Stimulated activated CD8-positive, alpha-beta memory T cell treated with anti-CD3 and anti-CD28 coated beads, Interleukin-12 subunit alpha, Interleukin-12 subunit beta, amount 100 ng/mL, for 4 hours (primary cell): Measurements from ENCODE around the gene DEDD2.

ENCODE experiments used
- DNase-seq: peaks from one replicate; pipeline ENCODE4 v3.0.0-alpha.2; 2020; ENCODE audit warnings: low read depth

The DEDD2 gene

DNA sequence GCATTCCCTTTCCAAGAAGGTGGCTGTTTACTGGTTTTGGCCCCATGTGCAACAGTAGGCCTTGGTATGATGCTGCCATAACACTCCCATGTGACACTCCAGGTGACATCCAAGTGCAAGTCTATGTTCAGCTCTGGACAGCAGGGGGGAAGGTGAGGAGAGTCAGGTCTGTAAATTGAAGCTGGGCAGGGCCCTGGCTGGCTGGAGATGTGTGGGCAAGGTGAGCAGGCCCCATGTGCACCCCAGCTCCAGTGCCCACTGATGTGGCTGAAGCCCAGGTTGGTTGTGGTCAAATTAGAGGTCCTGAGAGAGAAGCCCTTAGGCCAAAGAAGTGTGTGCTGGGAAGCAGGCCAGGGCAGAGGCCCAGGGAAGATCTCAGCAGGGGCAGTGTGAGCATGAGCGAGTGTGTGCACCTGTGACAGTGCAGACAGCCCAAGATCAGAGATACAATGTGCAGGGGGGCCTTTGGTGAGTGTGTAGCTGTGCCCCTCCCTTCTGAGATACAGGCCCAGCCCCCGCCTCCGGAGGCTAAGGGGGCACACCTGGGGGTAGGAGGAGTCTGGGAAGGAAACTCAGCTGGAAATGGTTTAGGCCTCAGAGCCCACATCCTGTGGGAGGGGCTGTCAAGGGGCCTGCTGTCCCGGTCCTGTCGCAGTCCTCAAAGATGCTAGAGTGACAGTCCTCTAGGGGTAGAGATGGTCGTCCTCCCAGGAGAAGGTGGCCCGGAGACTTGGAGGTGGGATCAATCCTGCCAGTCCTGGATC, 18.6 kb downstream of the DEDD2 start:
- peak; percentile 54 for DNase-seq

DNA sequence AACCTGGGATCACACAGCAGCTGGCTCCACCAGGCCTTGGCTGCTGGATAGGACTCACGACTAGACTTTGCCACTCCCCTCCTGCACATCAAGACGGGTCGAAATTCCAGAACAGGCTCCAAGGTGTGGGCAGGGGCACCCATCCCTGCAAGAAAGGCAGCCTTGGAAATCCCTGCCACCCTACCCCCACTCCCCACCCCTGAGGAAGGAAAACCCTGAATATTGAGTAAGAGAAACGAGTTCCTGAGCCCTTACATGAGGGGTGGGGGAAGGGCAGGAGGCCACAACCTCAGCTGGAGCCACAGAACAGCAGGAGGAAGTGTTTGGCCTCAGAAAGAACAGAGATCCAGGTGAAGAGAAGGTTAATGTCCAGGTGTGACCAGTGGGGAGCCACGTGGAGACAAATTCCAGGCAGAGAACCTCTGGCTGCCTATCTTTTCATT, 20.1 kb downstream of the DEDD2 start:
- DNase-seq = no peak

DNA sequence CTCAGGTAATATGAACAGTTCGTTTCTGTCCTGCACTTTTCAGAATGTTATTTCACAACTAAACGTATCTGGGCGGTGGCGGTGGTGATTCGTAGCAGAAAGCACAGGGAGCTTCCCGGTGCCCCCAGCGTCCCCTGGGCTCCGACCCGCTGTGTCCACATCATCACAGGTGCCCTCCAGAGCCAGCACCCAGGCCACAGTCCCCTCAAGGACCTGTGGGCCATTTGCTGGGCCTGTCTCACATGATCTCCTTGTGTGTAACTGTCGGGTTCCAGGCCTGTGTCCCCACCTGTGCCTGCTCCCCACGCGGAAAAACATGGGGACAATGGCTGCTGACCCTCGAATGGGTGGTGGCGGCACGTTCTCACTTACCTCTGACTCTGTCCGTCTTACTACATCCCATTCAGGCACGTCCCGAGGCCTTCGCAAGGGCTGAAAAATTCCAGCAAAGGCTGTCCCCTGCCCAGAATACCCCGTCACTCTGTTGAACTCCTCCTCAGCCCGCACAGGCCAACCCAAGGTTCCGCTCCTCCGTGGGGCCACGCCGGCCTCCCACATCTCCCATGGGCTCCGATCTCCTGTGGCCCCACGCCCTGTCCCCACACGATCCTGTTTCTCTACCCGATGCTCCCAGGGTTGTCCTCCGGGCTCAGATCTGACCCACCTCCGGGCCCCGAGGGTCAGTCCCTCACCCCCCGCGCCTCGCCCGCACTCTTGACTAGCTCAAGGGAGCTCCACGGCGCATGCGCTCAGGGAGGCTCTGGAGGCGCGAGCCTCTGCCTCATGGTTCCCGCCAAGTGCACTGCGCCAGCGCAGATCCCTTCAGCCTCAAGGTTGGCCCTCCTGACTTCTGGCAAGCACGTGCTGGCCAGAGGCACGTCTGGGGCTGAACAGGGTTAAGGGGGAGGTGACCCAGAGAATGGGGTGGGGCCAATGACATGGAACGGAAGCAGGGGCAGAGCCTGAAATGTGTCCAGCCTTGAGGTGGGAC, 21.2 kb downstream of the DEDD2 start:
- no peak for DNase-seq

DNA sequence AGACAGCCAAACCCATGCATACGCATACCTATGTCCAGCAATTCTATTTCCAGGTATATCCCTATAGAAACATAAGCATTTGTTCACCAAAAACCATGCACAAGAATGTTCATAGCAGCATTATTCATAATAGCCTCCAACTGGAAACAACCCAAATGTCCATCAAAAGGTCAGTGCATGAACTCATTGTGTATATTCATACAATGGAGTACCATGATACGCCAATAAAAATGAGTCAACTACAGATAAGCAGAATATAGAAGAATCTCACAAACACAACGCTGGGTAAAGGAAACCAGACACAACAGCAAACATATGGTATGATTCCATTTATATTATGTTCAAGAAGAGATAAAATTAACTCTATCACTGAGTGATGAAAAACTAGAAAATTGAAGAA, 23.8 kb downstream of the DEDD2 start:
- DNase-seq = no peak

DNA sequence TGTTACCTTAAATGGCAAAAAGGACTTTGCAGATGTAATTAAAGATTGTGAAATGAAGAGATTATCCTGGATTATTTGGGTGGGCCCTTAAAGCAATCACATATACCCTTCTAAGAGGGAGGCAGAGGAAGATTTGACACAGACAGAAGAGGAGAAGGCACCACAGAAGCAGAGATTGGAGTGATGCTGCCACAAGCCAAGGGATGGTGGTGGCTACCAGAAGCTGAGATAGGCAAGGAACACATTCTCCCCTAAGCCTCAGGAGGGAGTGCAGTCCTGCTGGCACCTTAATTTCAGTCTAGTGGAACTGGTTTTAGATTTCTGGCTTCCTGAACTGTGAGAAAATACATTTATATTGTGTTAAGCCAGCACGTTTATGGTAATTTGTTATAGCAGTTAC, 24.2 kb downstream of the DEDD2 start:
- DNase-seq = no peak

DNA sequence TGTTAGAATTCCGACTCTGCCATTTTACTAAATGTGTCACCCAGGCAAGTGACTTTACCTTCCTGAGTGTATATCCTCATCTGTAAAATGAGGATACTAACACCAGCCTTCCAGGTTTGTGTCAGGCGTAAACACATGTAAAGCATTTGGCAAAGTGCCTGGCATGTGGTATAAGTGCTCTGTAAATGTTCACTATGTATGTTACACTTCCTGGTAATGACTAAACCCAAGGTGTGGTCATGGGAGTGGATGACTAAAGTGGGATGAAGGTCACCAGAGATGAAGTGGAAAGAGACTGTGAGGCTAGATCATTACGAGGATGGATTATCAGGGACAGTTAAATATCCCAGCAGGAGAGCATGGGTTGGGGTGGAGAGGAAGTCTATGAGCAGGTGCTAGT, 25.6 kb downstream of the DEDD2 start:
- DNase-seq = no peak

DNA sequence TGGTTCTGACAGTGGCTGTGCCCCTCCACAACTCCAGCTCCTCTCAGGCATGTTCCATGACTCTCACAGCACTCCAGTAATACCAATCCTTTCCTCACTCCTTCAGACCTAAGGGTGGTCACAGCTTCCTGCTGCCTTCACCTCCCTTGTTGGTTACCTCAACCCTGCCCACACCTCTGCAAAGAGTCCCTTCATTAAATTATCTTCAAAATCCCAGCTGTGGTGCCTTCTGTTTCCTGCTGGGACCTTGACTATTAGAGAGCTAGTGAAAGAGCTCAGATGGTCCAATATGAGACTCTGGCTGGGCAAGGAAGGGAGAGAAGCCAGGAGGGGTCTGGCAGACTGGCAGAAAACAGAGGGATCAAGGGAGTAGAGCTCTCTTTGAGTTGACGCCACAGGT, 26.1 kb downstream of the DEDD2 start:
- no peak for DNase-seq

DNA sequence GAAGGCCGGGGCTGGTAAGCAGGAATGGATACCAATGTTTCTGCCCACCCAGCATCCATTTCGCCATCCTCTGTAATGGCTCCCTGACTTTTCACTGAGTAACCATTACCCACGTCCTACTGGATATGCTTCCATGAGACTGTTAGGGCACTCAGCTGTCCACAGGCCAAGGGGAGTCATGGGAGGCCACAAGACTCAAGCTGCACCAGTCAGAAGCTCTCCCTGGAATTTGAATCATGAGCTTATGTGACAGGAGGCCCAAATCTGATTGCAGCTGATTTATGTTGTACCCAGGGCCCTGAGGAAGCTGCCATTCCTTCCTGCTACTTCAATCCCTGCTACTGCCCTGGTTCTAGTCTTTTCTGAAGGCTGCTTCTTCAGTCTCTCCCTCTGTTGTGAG, 28.3 kb downstream of the DEDD2 start:
- no peak for DNase-seq

DNA sequence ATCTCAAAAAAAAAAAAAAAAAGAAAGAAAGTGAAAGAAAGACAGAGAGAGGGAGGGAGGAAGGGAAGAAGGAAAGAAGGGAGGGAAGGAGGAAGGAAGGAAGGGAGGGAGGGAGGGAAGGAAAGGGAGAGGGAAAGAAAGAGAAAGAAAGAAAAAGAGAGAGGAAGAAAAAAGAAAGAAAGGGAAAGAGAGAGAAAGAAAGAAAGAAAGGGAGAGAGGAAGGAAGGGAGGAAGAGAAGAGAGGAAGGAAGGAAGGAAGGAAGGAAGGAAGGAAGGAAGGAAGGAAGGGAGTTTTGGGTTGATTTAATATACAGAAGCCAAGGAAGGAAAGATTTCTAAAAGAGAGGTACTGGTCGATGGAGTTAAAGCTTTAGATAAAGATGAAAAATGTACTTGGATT, 28.8 kb downstream of the DEDD2 start:
- no peak for DNase-seq

DNA sequence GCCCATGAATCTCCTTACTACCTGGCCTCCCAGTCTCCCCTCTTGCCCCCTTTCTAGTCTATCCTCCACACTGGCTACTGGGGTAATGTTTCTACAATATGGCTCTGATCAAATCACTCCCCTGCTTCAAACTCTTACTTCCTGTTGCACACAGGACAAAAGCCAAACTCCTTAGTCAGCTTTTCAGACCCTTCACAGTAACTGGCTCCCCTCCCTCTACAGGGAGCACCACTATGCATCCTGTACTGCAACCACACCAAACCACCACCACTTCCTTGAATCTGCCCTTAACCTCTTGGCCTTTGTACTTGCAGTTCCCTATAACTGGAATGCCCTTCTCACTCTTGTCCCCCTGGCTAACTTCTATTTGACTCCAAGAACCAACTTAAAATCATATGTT, 32.2 kb downstream of the DEDD2 start:
- DNase-seq = no peak

DNA sequence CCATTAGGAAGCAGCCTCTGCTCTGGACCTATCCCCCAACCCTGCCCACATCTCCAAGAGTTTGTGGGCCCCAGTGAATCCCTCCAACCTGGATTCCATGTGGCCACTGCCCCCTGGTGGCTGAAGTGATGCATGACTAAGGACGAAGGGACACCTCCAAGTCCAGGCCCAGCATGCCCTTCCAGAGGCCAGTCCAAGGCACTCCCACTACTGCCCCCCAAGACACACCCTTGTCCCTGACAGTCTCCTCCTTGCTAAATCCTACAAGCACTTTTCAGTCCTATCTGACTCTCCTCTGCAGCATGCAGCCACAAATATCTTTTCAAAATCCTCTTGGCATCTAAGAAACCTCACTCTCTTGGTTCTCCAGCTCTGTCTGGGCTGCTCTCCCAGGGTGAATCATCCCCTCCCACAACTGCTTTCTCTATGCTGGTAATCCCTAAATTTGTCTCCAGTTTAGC, 33.0 kb downstream of the DEDD2 start:
- peak; percentile 42 for DNase-seq

DNA sequence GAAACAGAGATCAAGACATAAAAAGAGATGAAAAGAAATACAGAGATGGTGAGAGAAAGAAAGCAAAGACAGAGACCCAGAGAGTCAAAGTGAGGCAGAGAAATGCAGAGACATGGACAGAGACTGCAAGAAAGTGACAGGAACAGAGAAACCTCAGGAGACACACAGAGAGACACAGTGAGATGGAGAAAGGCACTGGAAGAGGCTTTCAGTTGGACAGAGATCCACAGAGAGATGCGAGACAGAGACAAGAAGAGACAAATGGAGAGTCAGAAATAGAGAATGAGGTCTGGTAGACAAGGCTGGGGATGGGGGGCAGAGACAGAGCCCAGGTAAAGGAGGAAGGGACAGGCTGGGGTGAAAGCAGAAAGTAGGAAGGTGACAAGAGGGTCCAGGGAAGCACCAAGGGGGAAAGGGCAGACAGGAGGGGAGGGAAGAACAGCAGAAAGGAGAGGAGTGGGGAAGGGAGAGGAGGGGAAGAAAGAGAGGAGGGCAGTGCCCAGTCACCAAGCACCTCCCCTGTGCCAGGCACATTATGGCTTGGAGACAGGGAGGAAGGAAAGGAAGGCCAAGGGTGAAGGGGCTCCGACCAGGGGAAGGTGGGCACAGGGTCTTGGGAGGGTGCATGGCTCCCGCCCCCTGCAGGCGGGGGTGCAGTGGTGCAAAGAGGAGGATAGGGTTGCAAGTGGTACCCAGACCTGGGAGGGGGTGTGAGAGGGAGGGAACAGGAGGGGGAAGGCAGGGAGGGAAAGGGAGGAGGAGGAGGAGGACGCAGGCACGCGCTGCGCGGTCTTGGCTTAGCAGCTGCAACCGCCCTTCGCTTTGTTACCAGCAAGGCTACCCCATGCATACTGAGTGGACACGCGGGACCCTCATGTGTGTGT, 38.4 kb downstream of the DEDD2 start:
- no peak for DNase-seq

DNA sequence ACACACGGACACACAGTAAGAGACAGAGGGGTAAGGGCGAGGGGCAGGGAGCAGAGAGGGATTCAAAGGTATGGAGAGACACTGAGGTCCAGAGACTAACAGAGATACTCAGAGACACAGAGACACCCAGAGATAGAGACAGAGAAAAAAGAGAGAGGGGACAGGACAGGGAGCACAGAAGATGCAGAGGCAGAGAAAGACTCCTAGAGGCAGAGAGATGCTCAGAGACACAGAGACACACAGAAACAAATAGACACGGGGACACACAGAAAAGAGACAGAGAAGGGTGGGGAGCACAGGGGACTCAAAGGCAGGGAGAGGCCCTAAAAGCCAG, 39.8 kb downstream of the DEDD2 start:
- DNase-seq = no peak

DNA sequence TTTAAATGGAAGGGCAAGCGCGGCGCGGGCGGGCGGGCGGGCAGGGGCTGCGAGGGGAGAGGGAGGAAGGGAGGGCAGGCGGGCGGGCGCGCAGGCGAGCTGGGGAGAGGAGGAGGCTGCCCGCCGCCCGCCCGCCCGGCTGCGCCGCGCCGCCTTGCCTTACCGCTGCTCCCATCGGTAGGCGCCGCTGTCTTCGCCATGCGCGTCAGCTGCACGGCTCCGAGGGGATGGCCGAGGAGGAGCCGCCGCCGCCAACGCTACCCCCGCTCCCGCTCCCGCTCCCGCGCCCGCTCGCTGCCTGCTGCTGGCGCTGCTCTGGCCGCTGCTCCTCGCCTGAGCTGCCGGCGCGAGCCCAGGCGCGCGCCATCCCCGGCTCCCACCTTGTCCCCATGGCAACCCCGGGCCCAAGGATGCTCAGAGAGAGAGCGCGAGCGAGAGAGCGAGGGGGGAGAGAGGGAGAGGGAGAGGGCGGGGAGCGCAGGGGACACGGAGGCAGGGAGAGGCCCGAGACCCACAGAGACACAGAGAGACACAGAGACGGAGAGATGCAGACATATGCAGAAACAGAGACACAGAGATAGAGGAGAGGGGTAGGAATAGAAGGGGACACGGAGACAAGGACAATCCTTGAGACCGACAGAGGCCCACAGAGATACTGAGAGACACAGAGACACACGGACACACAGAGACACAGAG, 40.3 kb downstream of the DEDD2 start:
- peak; percentile 63 for DNase-seq

DNA sequence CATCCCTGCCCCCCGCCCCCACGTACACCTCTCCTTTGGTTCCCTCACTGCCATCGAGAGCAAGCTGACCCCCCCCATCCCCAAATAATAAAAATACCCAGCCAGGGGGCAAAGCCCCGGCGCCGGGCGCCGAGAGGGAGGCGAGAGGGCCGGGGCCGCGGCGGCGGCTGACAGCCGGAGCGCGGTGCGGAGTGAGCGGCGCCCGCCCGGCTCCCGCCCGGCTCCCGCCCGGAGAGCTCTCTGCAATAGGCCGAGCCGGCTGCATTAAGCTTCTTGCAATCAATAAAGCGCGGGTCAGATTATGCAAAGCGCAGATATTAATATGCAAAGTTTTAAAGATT, 40.9 kb downstream of the DEDD2 start:
- DNase-seq = no peak

DNA sequence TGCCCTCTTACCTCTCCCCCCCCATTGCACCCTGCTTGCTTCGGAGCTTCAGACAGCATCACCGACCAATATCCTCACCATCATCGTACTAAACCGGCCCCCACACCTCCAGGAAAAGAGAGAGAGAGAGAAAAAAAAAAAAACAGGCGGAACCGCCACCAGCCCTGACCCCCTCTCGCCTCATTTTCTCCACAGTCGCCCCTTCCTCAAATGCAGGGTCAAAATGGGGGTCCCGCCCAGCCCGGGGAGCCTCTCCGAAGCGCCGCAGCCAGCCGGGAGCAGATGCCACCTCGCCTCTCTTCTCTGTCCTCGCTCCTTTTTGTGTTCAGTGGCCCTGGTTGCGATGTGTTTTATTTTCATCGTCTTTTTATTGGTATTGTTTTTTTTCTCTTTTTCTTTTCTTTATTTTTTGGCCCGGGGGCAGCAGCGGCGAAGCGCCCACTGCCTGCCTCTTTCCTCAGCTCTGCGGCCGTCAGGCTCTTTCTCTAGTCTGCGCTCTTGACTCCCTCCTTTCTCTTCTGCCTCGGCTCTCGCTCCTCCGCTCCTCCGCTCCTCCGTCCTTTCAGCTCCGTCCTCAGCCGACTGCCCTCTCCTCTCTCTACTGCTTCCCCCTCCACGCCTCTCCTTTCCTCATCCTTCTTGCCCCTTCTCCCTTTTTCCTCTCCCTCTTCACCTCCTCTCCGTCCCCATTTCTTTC, 41.4 kb downstream of the DEDD2 start:
- DNase-seq = no peak

DNA sequence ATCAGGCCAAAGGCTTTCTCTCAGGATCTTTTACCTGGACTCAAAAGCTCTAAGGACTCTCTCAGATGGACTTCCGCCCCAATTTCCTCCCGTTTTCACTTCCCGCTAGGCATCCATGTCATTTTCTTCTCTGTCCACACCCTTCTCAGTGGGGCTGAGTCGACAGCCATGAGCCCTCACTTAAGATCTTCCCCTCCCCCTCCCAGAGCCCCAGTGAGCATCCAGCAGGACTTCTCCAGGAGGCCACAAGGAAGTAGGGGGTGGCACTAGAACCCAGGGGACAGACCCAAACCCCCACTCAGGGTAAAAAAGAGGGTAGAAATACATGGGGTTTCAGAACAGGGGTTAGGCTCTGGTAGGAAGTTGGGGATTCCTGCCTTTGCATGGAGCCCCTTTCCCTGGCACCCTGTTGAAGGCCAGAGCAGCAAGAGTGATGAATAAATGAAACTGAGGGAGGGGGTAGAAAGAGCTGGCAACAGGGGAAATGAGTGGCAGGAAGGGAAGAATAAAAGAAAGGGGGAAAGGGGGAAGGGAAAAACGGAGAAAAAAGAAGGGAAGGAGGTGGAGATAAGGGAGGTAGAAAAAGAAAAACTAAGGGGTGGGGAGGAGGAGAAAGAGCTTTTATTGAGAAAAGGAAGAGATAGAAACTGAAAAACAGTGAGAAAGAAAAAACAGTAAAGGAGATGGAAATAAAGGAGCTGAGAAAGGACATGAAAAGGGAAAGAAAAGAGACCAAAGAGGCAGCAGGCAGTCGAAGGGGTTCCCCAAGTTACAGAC, 42.3 kb downstream of the DEDD2 start:
- no peak for DNase-seq

DNA sequence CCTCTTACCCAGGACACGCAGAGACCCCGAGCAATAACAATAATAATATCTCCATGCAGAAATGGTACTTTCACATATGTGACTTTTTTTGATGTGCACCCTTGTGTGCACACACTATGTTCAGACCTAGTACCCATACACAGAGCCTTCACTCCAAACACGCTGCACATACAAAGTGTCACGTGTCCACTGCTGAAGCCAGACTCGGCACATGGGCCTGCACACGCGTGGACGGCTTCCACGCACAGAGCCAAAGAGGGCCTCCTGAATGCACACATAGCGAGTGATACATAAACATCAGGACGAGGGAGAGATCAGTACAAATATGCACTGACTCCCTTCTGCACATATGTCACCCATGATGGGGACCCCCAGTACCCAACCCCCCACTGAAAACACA, 43.3 kb downstream of the DEDD2 start:
- no peak for DNase-seq

DNA sequence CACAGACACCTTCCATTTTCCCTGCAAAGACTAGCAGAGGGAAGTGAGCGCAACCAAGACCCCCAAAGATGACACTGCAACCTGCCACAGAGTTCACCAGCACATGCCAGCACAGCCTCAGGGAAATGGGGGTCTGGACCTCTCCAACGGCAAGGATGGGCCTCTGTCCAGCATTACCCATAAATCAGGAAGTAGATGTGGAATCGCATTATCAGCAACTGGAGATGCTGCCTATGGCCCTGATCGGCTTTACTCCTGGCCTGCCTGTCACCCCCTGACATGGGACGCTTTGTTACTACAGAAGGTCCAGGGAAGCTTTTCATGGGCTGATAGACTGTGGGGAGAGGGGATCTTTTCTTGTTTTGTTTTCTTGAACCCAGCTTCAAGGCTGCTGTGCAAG, 43.8 kb downstream of the DEDD2 start:
- no peak for DNase-seq

DNA sequence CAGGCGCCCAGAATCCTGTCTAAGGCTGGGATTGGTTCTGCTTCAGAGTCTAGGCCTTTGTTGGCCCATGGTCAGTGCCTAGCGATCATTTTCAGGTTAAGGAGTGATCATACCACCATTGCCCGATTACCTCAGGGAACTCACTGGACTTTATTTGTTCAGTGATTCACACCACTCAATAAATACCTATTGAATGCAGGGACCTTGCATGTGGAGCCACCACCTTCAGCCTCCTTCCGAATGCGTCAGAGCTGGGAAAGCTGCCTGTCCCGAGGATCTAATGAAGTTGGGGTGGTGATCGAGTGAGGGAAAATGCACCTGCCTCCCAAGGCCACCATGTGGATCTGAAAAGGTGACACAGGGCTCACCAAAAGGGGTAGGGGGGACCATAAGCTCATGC, 45.2 kb downstream of the DEDD2 start:
- DNase-seq = no peak
